Measurements from ENCODE around the gene RNF208.

RNF208 gene

GRCh38 chr9:137237759-137238726, 16.0 kb upstream of the RNF208 start:
- DNase-seq = peak; percentile 85

GRCh38 chr9:137236936-137237421, 14.9 kb upstream of the RNF208 start:
- peak; percentile 48 for DNase-seq

GRCh38 chr9:137236238-137236935, 14.3 kb upstream of the RNF208 start:
- peak; percentile 93 for DNase-seq

- DNase-seq = no peak
Observed at GRCh38 chr9:137235424-137236237, 13.6 kb upstream of the RNF208 start.

GRCh38 chr9:137234758-137235423, 12.9 kb upstream of the RNF208 start:
- no peak for DNase-seq

- DNase-seq = peak; percentile 43
Observed at GRCh38 chr9:137234055-137234697, 12.1 kb upstream of the RNF208 start.

- DNase-seq = peak; percentile 37
Observed at GRCh38 chr9:137233143-137233980, 11.3 kb upstream of the RNF208 start.

- no peak for DNase-seq
Observed at GRCh38 chr9:137232510-137232909, 10.5 kb upstream of the RNF208 start.

GRCh38 chr9:137232101-137232500, 10.1 kb upstream of the RNF208 start:
- no peak for DNase-seq

- DNase-seq = no peak
Observed at GRCh38 chr9:137231372-137232039, 9.5 kb upstream of the RNF208 start.

GRCh38 chr9:137230705-137231371, 8.8 kb upstream of the RNF208 start, which contains the start of gene SLC34A3:
Gene SLC34A3 (plus strand): TSS chr9:137230901. CDS start chr9:137231703, 802 bp downstream.
- DNase-seq = no peak

- DNase-seq = no peak
Observed at GRCh38 chr9:137229903-137230704, 8.1 kb upstream of the RNF208 start.

GRCh38 chr9:137228968-137229896, 7.2 kb upstream of the RNF208 start:
- DNase-seq = no peak

GRCh38 chr9:137228506-137228967, 6.5 kb upstream of the RNF208 start:
- DNase-seq = no peak

GRCh38 chr9:137227853-137228505, 5.9 kb upstream of the RNF208 start:
- no peak for DNase-seq

- DNase-seq = peak; percentile 84
Observed at GRCh38 chr9:137227054-137227852, 5.2 kb upstream of the RNF208 start, which contains the start of gene RNF224. Gene RNF224 (plus strand): TSS chr9:137227502. CDS start chr9:137228336, 834 bp downstream.

All from NCI-H69 (cell line).